GM19438 (cell line): ENCODE measurements around the gene FAM120B.
A peak's percentile ranks its signal among the peaks of the same experiment; 100 is the strongest.
"Not testable (repeated sequence)": the region's sequence is repeated elsewhere in the genome, so short reads cannot be mapped to it uniquely, and the experiment has no call there.

ENCODE experiments used
- ATAC-seq: cut with Tn5 transposase; IDR thresholded peaks from one replicate; pipeline ENCODE4 v1.9.1; 2021; ENCODE audit warnings: low read depth; ENCODE audit not compliant: unreplicated experiment

The FAM120B gene, protein sequence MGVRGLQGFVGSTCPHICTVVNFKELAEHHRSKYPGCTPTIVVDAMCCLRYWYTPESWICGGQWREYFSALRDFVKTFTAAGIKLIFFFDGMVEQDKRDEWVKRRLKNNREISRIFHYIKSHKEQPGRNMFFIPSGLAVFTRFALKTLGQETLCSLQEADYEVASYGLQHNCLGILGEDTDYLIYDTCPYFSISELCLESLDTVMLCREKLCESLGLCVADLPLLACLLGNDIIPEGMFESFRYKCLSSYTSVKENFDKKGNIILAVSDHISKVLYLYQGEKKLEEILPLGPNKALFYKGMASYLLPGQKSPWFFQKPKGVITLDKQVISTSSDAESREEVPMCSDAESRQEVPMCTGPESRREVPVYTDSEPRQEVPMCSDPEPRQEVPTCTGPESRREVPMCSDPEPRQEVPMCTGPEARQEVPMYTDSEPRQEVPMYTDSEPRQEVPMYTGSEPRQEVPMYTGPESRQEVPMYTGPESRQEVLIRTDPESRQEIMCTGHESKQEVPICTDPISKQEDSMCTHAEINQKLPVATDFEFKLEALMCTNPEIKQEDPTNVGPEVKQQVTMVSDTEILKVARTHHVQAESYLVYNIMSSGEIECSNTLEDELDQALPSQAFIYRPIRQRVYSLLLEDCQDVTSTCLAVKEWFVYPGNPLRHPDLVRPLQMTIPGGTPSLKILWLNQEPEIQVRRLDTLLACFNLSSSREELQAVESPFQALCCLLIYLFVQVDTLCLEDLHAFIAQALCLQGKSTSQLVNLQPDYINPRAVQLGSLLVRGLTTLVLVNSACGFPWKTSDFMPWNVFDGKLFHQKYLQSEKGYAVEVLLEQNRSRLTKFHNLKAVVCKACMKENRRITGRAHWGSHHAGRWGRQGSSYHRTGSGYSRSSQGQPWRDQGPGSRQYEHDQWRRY

DNA sequence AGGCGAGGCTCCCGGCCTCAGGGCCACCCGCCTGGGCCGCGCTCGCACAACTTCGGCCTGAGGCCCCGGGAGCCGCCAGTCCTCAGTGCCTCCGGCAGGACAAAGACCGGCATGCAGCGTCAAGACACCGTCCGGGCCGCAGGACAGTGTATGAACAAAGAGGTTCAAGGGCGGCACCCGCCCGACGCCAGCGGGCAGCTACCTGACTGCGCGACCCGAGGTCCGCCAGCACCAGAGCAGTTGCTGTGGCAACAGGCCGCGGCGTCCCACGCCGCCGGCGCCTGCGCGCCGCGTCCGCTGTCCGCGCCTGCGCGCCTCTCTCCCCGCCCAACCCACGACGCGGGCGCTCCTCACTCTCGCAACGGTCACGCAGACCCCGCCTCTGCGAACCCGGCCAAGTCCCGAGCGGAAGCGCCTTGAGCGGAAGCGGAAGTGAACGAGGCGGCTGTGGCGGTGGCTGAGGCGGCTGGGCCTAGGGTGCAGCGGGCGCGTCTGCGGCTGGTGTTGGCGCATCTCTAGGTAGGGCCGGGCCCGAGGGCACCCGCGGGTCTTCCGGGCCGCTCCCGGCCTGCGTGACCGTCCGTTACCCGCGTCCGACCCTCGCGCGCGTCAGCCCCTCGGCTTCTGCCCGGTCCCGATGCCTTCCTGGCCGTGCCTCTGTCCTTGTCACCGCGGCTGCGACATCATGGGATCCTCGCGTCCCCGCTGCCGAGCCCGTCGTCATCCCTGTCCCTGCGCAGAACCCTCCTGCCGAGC lies at the start of gene FAM120B:
Gene FAM120B (plus strand): TSS at position 435 of the 756 bp plus-strand sequence. CDS start 10,633 bp downstream, outside the sequence.
- peak; percentile 95 for ATAC-seq

DNA sequence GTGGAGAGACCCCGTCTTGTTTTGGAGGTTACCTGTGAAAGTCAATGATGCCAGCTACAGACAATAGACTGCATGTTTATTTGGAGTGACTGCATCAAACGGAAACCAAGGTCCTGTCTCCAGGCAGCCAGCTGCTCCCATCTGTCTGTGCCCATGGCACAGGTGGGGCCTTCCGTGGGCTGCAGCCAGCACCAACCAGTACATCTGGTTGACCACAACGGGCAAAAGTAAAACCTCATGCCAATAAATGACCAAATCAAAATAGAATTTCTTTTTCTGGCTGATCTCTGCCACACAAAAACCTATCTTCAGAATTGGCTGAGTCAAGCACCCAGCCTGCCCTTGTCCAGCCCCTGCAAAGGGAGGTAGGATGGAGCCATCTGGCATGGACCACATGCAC lies 49.2 kb upstream of the FAM120B start:
- ATAC-seq, result no peak

DNA sequence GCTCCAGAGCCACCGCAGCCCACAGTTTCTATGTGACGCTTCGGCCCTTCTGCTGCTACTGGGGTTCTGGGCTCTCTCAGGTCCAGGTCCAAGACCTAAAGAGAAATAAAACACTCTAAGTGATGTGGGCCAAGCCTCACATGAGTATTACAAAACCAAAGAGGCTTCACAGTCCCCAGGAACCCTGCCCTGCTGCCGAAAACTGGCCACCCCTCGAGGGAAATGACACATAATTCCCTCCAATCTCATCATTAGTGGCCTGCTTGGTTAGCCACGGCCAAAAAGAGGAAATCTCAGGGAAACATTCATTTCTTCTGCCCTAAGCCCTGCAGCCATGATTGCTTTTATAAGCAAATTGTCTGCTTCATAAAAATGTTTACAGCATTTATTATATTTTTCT lies 48.2 kb upstream of the FAM120B start:
- ATAC-seq, result no peak

DNA sequence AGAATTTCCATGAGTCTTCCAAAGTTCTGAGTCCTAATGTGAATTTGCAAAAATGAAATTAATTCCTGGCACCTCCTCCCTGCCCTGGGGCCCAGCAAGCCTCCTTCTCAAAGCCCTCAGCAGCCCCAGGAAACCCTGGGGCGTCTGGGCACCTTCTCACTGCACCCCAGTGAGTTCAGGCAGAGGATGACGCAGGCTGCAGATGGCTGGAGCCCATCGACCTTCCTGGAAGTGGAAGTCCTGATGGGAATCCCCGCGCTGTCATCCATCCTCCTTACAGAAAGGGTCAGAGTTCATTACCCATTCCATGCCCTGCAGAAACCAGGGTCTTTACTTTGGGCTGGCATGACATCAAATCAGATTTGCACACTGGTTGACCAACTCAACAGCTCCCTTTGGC lies 47.3 kb upstream of the FAM120B start:
- no peak for ATAC-seq

DNA sequence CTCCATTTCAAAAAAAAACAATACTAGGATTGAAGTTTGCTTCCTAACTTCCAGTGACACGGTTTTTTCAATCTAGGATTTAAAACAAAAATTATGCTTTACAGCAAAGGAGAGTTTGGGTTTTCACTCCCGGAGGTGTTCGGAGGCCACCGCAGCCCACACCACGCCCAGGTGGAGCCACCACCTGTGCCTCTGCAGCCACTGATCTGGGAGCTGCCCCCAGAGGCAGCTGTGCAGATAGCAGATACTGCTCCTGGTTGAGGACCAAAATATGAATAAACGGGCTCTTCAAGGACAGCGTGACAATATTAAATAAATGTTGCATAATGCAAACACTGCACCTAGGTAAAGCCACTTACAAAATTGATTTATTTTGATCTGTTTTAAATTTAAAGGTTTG lies 45.9 kb upstream of the FAM120B start:
- no peak for ATAC-seq

DNA sequence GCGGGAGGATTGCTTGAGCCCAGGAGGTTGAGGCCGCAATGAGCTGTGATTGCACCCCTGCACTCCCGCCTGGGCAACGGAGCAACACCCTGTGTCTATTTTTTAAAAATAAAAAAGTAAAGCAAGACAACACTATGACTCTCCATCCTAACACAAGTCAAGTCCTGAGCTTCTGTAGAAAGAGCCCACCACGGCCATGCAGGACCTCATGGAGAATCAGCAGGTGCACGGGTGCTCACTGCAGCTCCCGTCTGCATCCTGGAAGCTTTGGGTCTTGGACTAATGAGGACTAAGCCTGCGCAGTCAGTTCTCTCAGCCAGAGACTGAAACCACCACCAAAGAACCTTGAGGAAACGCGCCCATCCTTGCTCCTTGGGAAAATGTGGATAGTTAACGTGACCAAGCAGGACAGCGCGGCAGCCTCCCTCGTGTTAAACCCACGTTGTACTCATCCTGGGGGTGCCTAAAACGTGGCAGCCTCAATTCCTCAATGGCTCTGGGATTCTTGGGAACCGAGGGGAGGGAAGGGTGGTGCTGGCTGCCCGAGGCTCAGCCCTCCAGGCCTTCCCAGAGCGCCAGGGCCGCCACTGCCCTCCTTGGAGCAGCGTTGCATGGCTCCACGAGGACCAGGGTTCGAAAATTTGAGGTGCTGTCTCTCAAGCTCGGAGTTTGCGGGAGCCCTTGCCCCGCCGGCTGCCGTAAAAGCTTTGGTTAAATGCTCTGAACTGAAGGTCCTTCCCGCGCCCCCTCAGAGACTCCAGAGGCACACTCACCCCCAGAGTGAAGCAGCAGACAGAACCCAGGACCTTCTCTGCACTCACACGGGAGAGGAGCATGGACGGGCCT lies 44.7 kb upstream of the FAM120B start:
- no peak for ATAC-seq

DNA sequence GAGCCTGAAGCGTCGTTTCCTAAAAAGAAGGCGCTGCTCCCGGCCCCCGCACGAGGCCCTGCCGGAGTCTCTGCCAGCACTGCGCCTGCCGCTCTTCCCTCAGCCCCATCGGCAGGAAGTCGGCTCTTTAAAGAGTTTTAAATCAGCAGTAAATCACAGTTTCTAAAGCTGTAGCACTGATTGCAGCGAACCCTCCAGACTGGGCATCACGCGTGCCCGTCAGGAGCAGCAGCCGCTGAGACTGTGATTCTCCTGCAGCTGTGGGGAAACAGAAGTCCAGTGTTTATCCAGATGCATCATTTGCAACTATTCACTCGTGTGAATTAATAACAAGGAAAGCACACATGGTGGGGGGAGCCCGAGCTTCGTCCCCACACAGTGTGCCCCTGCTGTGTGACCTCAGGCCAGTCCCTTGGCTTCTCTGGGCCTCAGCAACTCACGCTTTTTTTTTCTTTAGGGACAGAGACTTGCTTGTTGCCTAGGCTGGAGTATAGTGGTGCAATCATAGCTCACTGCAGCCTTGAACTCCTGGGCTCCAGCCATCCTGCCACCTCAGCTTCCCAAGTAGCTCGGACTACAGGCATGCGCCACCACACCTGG lies 44.0 kb upstream of the FAM120B start:
- no peak for ATAC-seq

DNA sequence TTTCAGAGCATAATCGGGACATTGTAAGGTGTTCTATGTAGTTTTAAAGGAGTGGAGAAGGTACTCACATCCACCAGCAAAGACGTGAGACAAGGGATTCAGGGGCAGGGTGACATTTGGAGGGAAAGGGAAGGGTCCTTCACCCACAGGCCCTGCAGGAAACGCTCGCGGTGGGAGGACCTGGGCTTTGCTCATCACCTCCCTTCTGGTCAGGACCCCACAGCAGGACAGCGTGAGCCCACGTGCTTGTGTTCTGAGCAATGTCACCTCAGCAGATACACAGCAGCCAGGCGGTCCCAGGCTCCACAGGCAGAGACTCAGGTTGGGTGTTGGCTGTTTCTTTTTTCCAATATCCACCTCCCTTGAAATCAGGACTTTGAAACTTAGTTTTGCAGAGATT lies 43.1 kb upstream of the FAM120B start:
- no peak for ATAC-seq

DNA sequence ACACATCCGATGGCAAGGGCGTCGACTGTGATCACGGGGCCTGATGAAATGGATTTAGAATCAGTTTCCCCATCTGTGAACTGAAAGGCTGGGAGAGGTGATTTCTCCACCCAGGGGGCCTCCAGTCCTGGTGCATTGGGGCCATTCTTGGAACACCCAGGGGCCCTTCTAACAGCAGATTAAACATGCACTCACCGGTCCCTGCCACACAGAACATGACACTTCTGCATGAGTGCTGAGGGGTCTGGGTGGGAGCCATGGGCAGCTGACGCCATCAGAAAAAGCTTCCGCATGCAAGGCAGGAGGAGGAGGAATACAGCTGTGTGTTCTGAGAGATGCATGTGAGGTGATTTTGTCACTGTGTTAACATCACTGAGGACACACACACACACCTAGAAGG lies 42.5 kb upstream of the FAM120B start:
- no peak for ATAC-seq

DNA sequence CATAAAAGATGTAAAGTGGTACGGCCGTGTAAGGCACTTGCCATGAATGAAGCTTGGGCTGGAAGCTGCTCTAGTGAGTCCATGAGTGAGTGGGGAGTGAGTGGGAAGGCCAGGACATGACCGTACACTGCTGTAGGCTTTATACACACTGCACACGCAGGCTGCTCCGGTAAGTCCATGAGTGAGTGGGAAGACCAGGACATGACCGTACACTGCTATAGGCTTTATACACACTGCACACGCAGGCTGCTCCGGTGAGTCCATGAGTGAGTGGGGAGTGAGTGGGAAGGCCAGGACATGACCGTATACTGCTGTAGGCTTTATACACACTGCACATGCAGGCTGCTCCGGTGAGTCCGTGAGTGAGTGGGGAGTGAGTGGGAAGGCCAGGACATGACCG lies 41.9 kb upstream of the FAM120B start:
- ATAC-seq, result not testable (repeated sequence)

DNA sequence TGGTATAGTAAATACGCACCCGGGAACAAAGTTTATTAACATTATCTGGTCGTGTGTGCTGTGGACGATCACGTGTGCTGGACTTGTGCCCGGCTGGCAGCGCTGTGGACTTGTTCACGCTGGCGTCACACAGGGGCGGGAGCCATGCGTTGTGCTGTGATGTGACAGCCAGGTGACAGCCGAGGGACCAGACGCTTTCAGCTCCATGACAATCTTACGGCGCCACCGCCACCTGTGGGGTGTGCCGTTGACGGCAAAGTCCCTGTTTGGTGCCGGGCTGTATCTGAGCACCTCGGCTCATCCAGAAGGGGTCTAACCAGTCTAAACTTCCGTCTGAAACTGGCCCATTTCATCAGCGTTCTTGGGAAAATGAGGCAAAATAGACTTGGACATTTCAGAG lies 40.9 kb upstream of the FAM120B start:
- no peak for ATAC-seq

DNA sequence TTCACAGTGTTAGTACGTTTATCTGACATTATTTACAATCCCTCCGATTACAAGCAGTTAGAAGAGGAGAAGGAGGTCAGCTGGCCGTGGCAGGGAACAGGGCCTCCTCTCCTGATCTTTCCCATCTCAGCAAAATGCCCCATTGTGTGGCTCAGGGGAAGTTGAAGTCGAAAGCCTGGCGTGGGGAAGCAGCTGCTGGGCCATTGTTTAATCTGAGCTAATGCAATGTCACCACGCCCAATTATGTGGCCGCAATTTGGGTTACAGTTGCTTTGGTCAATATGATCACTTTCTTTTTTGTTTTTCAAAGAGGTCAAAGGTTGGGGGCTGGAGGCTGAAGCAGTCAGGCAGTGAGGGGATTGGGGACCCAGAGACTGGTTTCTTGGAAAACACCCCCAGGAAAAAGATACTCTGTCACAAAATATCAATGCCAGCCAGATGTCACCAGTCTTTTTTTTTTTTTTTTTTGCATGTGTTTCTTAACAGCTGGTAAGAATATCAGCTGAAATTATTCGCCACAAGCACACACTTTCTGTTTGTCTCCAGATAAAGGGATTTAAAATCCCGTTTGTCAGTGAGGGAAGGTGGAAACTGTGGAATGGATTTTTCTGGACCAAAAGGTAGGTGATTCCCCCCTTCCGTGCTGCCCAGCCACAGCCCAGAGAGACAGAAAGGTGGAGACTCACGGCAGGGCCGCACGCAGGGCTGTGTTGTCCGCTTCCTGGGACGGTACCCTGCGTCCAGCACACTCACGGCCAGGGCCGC lies 40.3 kb upstream of the FAM120B start:
- no peak for ATAC-seq

DNA sequence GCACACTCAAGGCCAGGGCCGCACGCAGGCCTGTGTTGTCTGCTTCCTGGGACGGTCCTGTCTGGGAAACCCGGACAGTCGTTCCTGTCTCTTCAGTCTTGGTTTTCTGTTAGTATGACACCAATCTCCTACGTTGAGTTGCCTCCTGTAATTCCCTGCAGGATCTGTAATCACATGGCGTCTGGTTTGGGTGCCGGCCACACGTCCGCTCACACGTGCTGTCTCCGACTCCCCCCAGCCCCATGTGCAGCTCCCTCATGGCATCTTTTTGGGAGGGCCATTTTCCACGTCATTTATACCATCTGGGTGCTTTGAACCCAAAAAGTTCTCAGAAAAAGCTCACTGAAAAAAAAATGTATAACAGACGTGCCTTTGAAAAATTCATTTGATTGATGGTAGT lies 38.9 kb upstream of the FAM120B start:
- ATAC-seq, result no peak

DNA sequence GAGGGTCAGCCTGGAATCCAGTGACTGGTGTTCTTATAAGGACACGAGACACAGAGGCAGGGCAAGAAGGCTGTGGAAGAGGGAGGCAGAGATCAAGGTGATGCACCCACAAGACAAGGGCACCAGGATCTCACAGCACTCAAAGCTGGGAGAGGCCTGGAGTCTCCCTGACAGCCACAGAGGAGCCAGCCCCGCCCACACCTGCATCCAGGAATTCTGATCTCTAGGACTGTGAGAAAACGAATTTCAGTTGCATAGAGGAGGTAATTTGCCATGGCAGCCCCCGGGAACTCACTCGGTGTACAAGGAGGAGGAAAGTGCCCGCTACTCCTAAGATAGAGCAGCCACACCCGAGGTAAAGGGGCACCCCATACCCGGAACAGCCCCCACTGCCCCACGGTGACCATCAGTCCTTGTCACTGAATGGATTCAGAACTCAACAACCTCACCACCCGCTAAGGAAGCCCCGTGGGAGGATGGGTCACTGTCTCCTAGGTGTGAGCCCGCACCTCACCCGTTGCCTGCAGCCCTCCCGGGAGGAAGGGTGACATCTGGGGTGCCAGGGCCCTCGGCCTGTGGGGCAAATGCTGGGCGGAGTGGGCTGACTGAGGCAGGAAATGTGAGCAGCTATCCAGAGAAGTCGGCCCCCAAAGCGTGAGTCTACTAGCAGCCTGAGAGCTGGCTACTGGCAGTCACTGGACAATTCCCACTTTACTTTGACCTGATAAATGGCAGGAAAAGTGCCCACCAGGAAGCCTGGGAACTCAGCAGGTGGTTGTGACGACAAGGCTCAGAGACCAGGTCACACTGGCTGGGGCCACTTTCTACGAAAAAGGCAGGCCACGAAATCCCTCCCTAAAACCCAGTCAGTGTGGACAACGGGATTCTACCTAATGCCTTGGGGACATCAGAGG lies 38.1 kb upstream of the FAM120B start:
- ATAC-seq, result no peak

DNA sequence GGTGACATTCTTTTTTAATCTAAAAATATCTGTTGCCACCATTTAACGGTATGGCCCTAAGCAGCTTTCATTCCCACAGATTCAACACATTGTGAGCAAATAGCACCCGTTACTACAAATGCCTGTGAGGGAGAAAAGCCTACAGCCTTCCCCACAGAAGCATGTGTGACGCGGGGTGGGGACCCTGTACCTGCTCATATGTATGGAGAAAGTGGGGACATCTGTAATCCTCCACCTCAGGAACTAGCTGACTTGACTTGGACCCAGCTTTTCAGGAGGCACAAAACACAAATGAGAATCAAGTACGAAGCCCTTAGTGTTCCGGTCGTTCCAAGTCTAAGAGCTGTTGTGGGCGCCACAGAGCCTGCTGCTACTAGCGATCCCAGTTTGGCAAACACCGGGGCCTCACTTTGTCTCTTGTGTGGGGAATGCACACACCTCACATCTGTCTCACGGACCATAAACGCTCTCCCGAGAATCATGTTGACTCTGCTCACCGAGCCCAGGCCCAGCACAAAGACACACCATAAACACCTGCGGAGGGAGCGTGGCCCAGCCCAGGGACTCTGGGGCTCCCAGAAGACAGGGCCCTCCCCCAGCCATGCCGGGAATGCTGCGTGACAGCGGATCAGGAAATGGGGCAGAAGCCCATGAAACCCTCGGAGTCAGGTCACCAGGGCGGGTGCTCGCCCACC lies 37.3 kb upstream of the FAM120B start:
- ATAC-seq, result no peak

DNA sequence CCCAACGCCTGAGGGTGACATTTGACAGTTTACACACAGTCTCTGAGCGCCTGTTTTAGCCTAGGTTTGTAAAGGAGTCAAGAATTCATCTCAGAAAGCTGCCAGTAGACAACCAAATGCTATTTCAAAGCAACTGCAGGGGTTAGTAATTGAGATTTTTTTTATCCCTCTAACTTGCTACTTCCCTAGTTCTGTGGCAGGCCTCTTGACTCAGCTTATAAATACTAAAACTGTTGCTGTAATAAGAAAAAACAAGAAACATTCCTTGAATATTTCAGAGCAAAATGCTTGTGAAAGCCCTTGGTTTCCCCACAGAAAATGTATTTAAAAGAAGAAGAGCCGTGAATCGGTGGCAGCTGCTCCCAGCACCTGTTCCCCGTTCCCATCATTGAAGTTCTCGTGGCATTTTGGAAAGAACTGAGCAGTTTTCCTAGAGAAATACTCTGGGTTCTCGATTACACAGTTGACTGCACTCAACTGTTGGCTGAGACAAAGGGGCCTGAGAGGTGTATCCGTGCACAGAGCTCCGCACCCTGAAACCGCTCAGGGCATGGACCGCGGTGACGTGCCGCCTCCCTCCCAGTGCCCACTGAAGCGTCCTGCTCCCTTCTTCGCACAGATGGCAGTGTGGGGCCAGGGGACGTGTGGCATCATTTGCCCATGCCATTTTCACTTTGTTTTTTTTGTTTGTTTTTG lies 36.6 kb upstream of the FAM120B start:
- no peak for ATAC-seq
